Lower leg skin (tissue), 3 donors: Measurements from ENCODE around the gene CD79A.

Experiments
- CTCF ChIP-seq, 3 donors: fragments of 450-650 bp; IDR thresholded peaks; one replicate each; pipeline ENCODE4 v1.5.1; 2016; ENCODE audit warnings: antibody characterized with exemption in 3 of 3, mild to moderate bottlenecking in 3 of 3, moderate library complexity in 2 of 3
- POLR2A ChIP-seq, 2 donors: fragments of 450-650 bp; IDR thresholded peaks; one replicate each; pipeline ENCODE4 v1.6.1; 2016 to 2017; ENCODE audit warnings: antibody characterized with exemption in 2 of 2, mild to moderate bottlenecking in 1 of 2, moderate library complexity in 1 of 2

GRCh38 chr19:41901707-41902360 lies 24.8 kb downstream of the CD79A start:
- TF ChIP-seq CTCF (IDR thresholded peaks at IDR 0.05) (no peak), POLR2A (IDR thresholded peaks at IDR 0.05) (no peak)
